Chondrocyte (in vitro differentiated cells): ENCODE measurements around the gene ADORA1. TPM values are rescaled to one million over a fixed set of nuclear protein-coding genes. Genes with fewer than 3 reads are reported as not detected.

ENCODE experiments used
- DNase-seq: peaks from one replicate; pipeline ENCODE4 v3.0.0; 2021; ENCODE audit warnings: mixed read lengths, low spot score
- H3K27ac Mint-ChIP-seq: one replicate; pipeline ENCODE4 v1.8.0; 2021; ENCODE audit warnings: mild to moderate bottlenecking, moderate library complexity, mixed read lengths; ENCODE audit not compliant: unreplicated experiment
- H3K27me3 Mint-ChIP-seq: 2 replicates; pipeline ENCODE4 v1.8.0; 2021; ENCODE audit warnings: low read depth, mixed read lengths
- H3K36me3 Mint-ChIP-seq: 2 replicates; pipeline ENCODE4 v1.8.0; 2021; ENCODE audit warnings: low read depth, mixed read lengths
- H3K4me1 Mint-ChIP-seq: 2 replicates; pipeline ENCODE4 v1.8.0; 2021; ENCODE audit warnings: low read depth, mild to moderate bottlenecking, mixed read lengths
- H3K4me3 Mint-ChIP-seq: one replicate; pipeline ENCODE4 v1.8.0; 2021; ENCODE audit warnings: mild to moderate bottlenecking, moderate library complexity, mixed read lengths; ENCODE audit not compliant: unreplicated experiment
- H3K9me3 Mint-ChIP-seq: 2 replicates; pipeline ENCODE4 v1.8.0; 2021; ENCODE audit warnings: low read depth, mixed read lengths
- total RNA-seq: library from RNA; stranded (reverse); gene quantifications from 3 replicates; pipeline ENCODE4 v1.2.1, GENCODE V29; 2021
- TF ChIP-seq, protein P1 (sequence below): fragments of 200-600 bp; sonication (generic); IDR thresholded peaks from 2 replicates; pipeline ENCODE4 v1.5.0; 2021; ENCODE audit warnings: antibody characterized with exemption, mild to moderate bottlenecking, moderate library complexity

ADORA1 gene
- total RNA-seq, 1 donor from 2014 or later: 1.7 TPM

DNA sequence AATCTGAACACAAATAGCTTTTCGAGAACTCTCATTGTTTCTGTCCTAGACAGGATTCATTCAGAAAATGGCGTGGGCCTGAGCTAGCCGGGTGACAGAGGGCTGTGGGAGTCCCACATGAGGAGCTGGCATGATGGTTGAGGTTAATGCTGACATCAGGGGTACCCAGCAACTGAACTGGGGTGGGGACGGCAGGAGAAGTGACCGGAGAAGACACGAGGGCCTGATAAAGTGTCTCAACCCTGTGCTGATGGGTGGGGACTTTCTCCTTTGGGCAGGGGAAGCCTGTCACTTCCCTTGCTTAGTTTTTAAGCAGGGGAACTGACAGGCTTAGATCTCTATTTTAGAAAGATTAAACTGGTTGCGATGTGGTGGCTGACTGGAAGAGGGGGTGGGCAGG is 87.3 kb downstream of the ADORA1 start:
- Mint-ChIP-seq H3K27me3 (peaks cover 44% of the 10 kb centered on the region), H3K4me3 (no peak overlapping the region), H3K36me3 (no peaks in the 10 kb centered on the region), H3K4me1 (no peaks in the 10 kb centered on the region), H3K27ac (no peak overlapping the region), H3K9me3 (no peaks in the 10 kb centered on the region)
- no peak for DNase-seq
- TF ChIP-seq, protein P1, sequence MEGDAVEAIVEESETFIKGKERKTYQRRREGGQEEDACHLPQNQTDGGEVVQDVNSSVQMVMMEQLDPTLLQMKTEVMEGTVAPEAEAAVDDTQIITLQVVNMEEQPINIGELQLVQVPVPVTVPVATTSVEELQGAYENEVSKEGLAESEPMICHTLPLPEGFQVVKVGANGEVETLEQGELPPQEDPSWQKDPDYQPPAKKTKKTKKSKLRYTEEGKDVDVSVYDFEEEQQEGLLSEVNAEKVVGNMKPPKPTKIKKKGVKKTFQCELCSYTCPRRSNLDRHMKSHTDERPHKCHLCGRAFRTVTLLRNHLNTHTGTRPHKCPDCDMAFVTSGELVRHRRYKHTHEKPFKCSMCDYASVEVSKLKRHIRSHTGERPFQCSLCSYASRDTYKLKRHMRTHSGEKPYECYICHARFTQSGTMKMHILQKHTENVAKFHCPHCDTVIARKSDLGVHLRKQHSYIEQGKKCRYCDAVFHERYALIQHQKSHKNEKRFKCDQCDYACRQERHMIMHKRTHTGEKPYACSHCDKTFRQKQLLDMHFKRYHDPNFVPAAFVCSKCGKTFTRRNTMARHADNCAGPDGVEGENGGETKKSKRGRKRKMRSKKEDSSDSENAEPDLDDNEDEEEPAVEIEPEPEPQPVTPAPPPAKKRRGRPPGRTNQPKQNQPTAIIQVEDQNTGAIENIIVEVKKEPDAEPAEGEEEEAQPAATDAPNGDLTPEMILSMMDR: no peak

DNA sequence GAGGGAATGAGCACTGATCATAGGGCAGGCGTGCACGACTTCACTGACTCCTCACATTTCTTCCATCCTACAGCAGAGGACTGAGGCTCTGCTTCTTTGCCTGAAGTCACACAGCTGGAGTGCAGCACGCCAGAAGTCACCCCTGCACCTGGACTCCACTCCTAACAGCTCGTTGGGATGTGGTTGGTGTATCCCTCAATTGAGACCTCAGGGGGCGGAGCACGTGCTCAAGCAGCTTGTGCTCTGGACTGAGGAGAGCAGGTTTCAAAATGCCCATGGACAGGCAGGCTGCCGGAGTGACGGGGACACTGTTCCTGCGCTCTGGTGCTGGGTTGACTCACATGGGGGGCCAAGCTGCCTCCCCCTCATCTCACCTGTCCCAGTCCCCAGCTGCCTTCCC is 88.0 kb downstream of the ADORA1 start:
- Mint-ChIP-seq H3K9me3 (no peaks in the 10 kb centered on the region), H3K36me3 (no peaks in the 10 kb centered on the region), H3K4me3 (no peak overlapping the region), H3K4me1 (no peaks in the 10 kb centered on the region), H3K27me3 (peaks cover 50% of the 10 kb centered on the region), H3K27ac (no peak overlapping the region)
- no peak for DNase-seq
- TF ChIP-seq, protein P1: no peak

DNA sequence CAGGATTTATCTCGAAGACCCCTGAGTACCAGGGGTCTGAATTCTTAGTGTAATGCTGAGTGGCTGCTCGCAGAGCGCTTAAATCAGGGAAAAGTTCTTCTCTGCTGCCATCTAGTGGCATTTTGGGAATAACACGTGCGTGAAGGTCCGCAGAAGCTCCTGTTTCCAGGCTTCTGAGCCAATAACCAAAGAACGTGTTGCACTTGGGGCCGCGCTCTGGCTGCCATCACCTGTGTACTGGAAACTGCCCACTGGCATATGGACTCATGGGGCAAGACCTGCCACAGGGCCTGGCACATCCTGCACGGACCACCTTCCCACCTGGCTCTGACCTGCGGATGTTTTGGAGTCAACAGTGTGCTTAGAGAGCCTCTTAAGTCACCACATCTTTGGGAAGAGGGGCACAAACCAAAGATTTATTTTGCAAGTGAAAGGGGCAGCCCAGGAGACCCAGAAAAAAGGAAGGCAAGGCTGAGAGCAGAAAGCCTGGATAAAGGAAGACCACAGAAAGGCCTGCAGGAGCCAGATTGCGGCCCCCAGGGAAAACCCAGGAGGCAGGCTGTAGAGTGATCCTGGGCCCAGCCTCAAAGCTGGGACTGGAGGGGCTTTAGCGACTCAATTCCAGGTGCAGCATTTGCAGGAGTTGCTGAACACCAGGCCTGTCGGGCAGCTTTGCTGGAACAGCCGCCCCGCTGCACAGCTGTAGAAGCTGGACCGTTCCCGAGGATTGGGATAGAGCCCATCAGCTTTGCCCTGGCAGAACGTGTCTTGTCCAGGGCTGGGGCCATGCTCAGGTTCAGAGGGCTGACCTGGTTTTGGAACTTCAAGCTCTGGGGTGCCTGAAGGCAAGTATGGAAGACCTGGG is 89.0 kb downstream of the ADORA1 start:
- no peak for DNase-seq
- no peaks in the 10 kb centered on the region for H3K36me3 Mint-ChIP-seq
- H3K4me3 Mint-ChIP-seq: no peak overlapping the region
- peaks cover 48% of the 10 kb centered on the region for H3K27me3 Mint-ChIP-seq
- no peaks in the 10 kb centered on the region for H3K9me3 Mint-ChIP-seq
- H3K27ac Mint-ChIP-seq: no peak overlapping the region
- TF ChIP-seq, protein P1: peak; percentile 92
- no peaks in the 10 kb centered on the region for H3K4me1 Mint-ChIP-seq

Other genes starting within 250 kb of the ADORA1 start
- 14.6 to 16.4 TPM (median 15.3 TPM) in 3 replicates for gene RABIF, start 238.6 kb upstream of the ADORA1 start, total RNA-seq
- 22.5 to 24.5 TPM (median 24.0 TPM) in 3 replicates for gene KLHL12, start 200.5 kb upstream of the ADORA1 start, total RNA-seq
- 69.3 to 73.9 TPM (median 73.7 TPM) in 3 replicates for gene ADIPOR1, start 169.4 kb upstream of the ADORA1 start, total RNA-seq
- gene CYB5R1, start 160.5 kb upstream of the ADORA1 start, total RNA-seq: 45.6 to 48.9 TPM (median 46.0 TPM) in 3 replicates
- gene TMEM183A, start 120.4 kb upstream of the ADORA1 start, total RNA-seq: 51.4 to 59.1 TPM (median 55.5 TPM) in 3 replicates
- gene PPFIA4, start 101.2 kb upstream of the ADORA1 start, total RNA-seq: 6.0 to 16.3 TPM (median 14.7 TPM) in 3 replicates
- gene MYOG, start 41.7 kb upstream of the ADORA1 start, total RNA-seq: not detected in 3 replicates
- not detected in 3 replicates for gene MYBPH, start 48.1 kb downstream of the ADORA1 start, total RNA-seq
- not detected in 3 replicates for gene CHI3L1, start 59.0 kb downstream of the ADORA1 start, total RNA-seq
- not detected in 3 replicates for gene CHIT1, start 101.9 kb downstream of the ADORA1 start, total RNA-seq
- gene BTG2, start 177.8 kb downstream of the ADORA1 start, total RNA-seq: 33.2 to 41.3 TPM (median 39.9 TPM) in 3 replicates
- 0.47 to 0.92 TPM (median 0.85 TPM) in 3 replicates for gene FMOD, start 223.4 kb downstream of the ADORA1 start, total RNA-seq